Keratinocyte (primary cell): ENCODE data around the gene HRAS. TPM values are rescaled to one million over a fixed set of nuclear protein-coding genes. Genes with fewer than 3 reads are reported as not detected.

Source experiments
- DNase-seq: peaks from one replicate; pipeline ENCODE4 v3.0.0-alpha.2; 2011; ENCODE audit warnings: low read depth, missing footprints, low spot score
- FAIRE-seq: peaks from 2 replicates; lab custom pipeline; 2011; peaks lifted over from hg19 to GRCh38; lab: Jason Lieb, UNC
- H2AFZ ChIP-seq: 2 replicates; pipeline ENCODE4 v1.6.0; 2012; ENCODE audit warnings: low read length, control low read depth, inconsistent platforms; ENCODE audit not compliant: control insufficient read depth
- H3K27ac ChIP-seq: 2 replicates; pipeline ENCODE4 v1.5.1; 2011; ENCODE audit warnings: low read length; ENCODE audit not compliant: control insufficient read depth, insufficient read depth
- H3K27me3 ChIP-seq: 3 replicates; pipeline ENCODE4 v1.6.0; 2011; ENCODE audit warnings: low read length; ENCODE audit not compliant: control insufficient read depth, insufficient read depth; ENCODE audit errors: extremely low read depth
- H3K36me3 ChIP-seq, 2 experiments: 2 replicates in 1 of 2; 3 replicates in 1 of 2; pipeline ENCODE4 v1.5.1; 2011; ENCODE audit warnings: low read length in 2 of 2, mild to moderate bottlenecking in 1 of 2; ENCODE audit not compliant: control insufficient read depth in 2 of 2, insufficient read depth in 2 of 2; ENCODE audit errors: extremely low read depth in 1 of 2
- H3K4me1 ChIP-seq: 3 replicates; pipeline ENCODE4 v1.5.1; 2011; ENCODE audit warnings: low read length; ENCODE audit not compliant: control insufficient read depth, insufficient read depth; ENCODE audit errors: extremely low read depth
- H3K4me2 ChIP-seq: 3 replicates; pipeline ENCODE4 v1.6.0; 2011; ENCODE audit warnings: low read depth, low read length; ENCODE audit not compliant: control insufficient read depth, insufficient read depth; ENCODE audit errors: extremely low read depth
- H3K4me3 ChIP-seq, 3 experiments: fragments of 200-600 bp in 1 of 3; sonication (generic) in 1 of 3; 2 replicates in 2 of 3; 3 replicates in 1 of 3; pipeline ENCODE4 v1.5.1; 2011 to 2016; ENCODE audit warnings: low read length in 3 of 3, mild to moderate bottlenecking in 3 of 3, control low read depth in 2 of 3, inconsistent platforms in 1 of 3, low read depth in 1 of 3, mixed read lengths in 1 of 3, mixed run types in 1 of 3, moderate library complexity in 1 of 3; ENCODE audit not compliant: control insufficient read depth in 2 of 3, insufficient read depth in 2 of 3; ENCODE audit errors: extremely low read depth in 1 of 3
- H3K79me2 ChIP-seq: 2 replicates; pipeline ENCODE4 v1.6.0; 2012; ENCODE audit warnings: low read length; ENCODE audit not compliant: control insufficient read depth, insufficient read depth
- H3K9ac ChIP-seq: 3 replicates; pipeline ENCODE4 v1.6.0; 2011; ENCODE audit warnings: low read length; ENCODE audit not compliant: control insufficient read depth, insufficient read depth; ENCODE audit errors: extremely low read depth
- H3K9me1 ChIP-seq: 3 replicates; pipeline ENCODE4 v1.6.0; 2011; ENCODE audit warnings: low read length; ENCODE audit not compliant: control insufficient read depth, insufficient read depth; ENCODE audit errors: extremely low read depth
- H3K9me3 ChIP-seq: 2 replicates; pipeline ENCODE4 v1.5.1; 2012; ENCODE audit warnings: low read depth, low read length; ENCODE audit not compliant: control insufficient read depth
- H4K20me1 ChIP-seq: 3 replicates; pipeline ENCODE4 v1.6.0; 2011; ENCODE audit warnings: low read length; ENCODE audit not compliant: control insufficient read depth, insufficient read depth; ENCODE audit errors: extremely low read depth
- EZH2 ChIP-seq: IDR thresholded peaks from one replicate; pipeline ENCODE4 v1.6.1; 2012; ENCODE audit warnings: inconsistent platforms, mild to moderate bottlenecking, low read length, moderate library complexity
- dilution Hi-C: fragments of 300-500 bp; cut with MboI; formaldehyde crosslinking; loops from one replicate; pipeline ENCODE4 v1.7.0; 2020; ENCODE audit warnings: low sequenced_read_pairs; ENCODE audit not compliant: extremely low pct_ligation_motif_present
- polyA plus RNA-seq, 5 experiments: library from polyadenylated mRNA; depleted of rRNA in 3 of 5; stranded (reverse) in 3 of 5; stranded (forward) in 1 of 5; unstranded in 1 of 5; fragments of >200 nt; gene quantifications; 1 replicate in 1 of 5; 2 replicates in 3 of 5; 3 replicates in 1 of 5; pipeline versions ENCODE4 v1.2.1 to v1.2.3, GENCODE V29; 2011 to 2012; ENCODE audit warnings: missing spikeins in 2 of 5, low read depth in 1 of 5, low replicate concordance in 1 of 5
- TF ChIP-seq, protein P1 (sequence below), 3 experiments: IDR thresholded peaks in 1 of 3; conservative IDR thresholded peaks in 1 of 3; optimal IDR thresholded peaks in 1 of 3; 2 replicates in 2 of 3; 3 replicates in 1 of 3; pipeline versions ENCODE3 to v1.5.1; 2011; ENCODE audit warnings: low read length in 3 of 3, mild to moderate bottlenecking in 3 of 3, moderate library complexity in 2 of 3, control low read depth in 1 of 3, inconsistent platforms in 1 of 3; ENCODE audit not compliant: insufficient read depth in 2 of 3; ENCODE audit errors: extremely low read depth in 1 of 3

The HRAS gene
- polyA plus RNA-seq, 1 donor (not counting 4 experiments of a cell fraction or from before 2014, with no cell fraction given), result 112 TPM

GRCh38 chr11:495537-495931 lies 39.8 kb downstream of the HRAS start:
- no peak overlapping the region for H3K9ac ChIP-seq
- H3K79me2 ChIP-seq, result peaks cover 3% of the 10 kb centered on the region
- no peaks in the 10 kb centered on the region for H3K4me1 ChIP-seq
- no peak overlapping the region for H2AFZ ChIP-seq
- H4K20me1 ChIP-seq, result no peaks in the 10 kb centered on the region
- H3K9me3 ChIP-seq, result no peaks in the 10 kb centered on the region
- no peaks in the 10 kb centered on the region for H3K27me3 ChIP-seq
- no peaks in the 10 kb centered on the region for H3K9me1 ChIP-seq
- TF ChIP-seq, protein P1, sequence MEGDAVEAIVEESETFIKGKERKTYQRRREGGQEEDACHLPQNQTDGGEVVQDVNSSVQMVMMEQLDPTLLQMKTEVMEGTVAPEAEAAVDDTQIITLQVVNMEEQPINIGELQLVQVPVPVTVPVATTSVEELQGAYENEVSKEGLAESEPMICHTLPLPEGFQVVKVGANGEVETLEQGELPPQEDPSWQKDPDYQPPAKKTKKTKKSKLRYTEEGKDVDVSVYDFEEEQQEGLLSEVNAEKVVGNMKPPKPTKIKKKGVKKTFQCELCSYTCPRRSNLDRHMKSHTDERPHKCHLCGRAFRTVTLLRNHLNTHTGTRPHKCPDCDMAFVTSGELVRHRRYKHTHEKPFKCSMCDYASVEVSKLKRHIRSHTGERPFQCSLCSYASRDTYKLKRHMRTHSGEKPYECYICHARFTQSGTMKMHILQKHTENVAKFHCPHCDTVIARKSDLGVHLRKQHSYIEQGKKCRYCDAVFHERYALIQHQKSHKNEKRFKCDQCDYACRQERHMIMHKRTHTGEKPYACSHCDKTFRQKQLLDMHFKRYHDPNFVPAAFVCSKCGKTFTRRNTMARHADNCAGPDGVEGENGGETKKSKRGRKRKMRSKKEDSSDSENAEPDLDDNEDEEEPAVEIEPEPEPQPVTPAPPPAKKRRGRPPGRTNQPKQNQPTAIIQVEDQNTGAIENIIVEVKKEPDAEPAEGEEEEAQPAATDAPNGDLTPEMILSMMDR (optimal IDR thresholded peaks at IDR 0.05 in 1 of 3, IDR thresholded peaks at IDR 0.05 in 1 of 3, conservative IDR thresholded peaks at IDR 0.05 in 1 of 3; ENCODE audit: extremely low read depth in 1 of 3, insufficient read depth in 2 of 3, low read length in 3 of 3), result no peak
- TF ChIP-seq EZH2, result no peak
- DNase-seq, result no peak
- no peak overlapping the region for H3K4me3 ChIP-seq
- no peak overlapping the region for H3K27ac ChIP-seq
- dilution Hi-C loops, result no loop called here
- FAIRE-seq, result no peak
- H3K36me3 ChIP-seq, result peaks cover 41 to 50% of the 10 kb centered on the region in 2 experiments
- H3K4me2 ChIP-seq, result no peak overlapping the region

- no peaks in the 10 kb centered on the region for H4K20me1 ChIP-seq
- no peaks in the 10 kb centered on the region for H3K9me3 ChIP-seq
- H2AFZ ChIP-seq, result no peak overlapping the region
- no peak for TF ChIP-seq EZH2
- TF ChIP-seq, protein P1 (optimal IDR thresholded peaks at IDR 0.05 in 1 of 3, IDR thresholded peaks at IDR 0.05 in 1 of 3, conservative IDR thresholded peaks at IDR 0.05 in 1 of 3; ENCODE audit: extremely low read depth in 1 of 3, insufficient read depth in 2 of 3, low read length in 3 of 3), result no peak
- no peaks in the 10 kb centered on the region for H3K4me1 ChIP-seq
- H3K4me2 ChIP-seq, result no peak overlapping the region
- H3K9me1 ChIP-seq, result no peaks in the 10 kb centered on the region
- no peak for DNase-seq
- FAIRE-seq, result no peak
- no peaks in the 10 kb centered on the region for H3K27me3 ChIP-seq
- no peak overlapping the region for H3K9ac ChIP-seq
- no peak overlapping the region for H3K27ac ChIP-seq
- no peak overlapping the region for H3K4me3 ChIP-seq
- H3K79me2 ChIP-seq, result no peaks in the 10 kb centered on the region
- H3K36me3 ChIP-seq, result peaks cover 39 to 46% of the 10 kb centered on the region in 2 experiments
- dilution Hi-C loops, result no loop called here
Observed at GRCh38 chr11:494761-495536, 40.4 kb downstream of the HRAS start.
